ENCODE data around the gene FERMT1. TPM values are rescaled to one million over a fixed set of nuclear protein-coding genes. Genes with fewer than 3 reads are reported as not detected.

FERMT1 gene
- polyA plus RNA-seq, 1 donor (not counting 4 experiments of a cell fraction or from before 2014, with no cell fraction given) = 134 TPM

- FAIRE-seq = no peak
These were observed 11.8 kb upstream of the FERMT1 start for GRCh38 chr20:6134592-6134991.

GRCh38 chr20:6130045-6130444 lies 7.2 kb upstream of the FERMT1 start:
- Histone ChIP-seq H3K4me3 (ENCODE audit: control insufficient read depth in 2 of 3, extremely low read depth in 1 of 3, insufficient read depth in 2 of 3, low read depth in 1 of 3, low read length in 3 of 3) (no peak overlapping the region), H3K9ac (ENCODE audit: control insufficient read depth, extremely low read depth, insufficient read depth, low read length) (no peak overlapping the region), H3K27ac (ENCODE audit: control insufficient read depth, insufficient read depth, low read length) (no peak overlapping the region), H3K27me3 (ENCODE audit: control insufficient read depth, extremely low read depth, insufficient read depth, low read length) (no peaks in the 10 kb centered on the region), H3K9me3 (ENCODE audit: control insufficient read depth, low read depth, low read length) (no peaks in the 10 kb centered on the region), H3K4me2 (ENCODE audit: control insufficient read depth, extremely low read depth, insufficient read depth, low read depth, low read length) (no peak overlapping the region), H3K79me2 (ENCODE audit: control insufficient read depth, insufficient read depth, low read length) (no peaks in the 10 kb centered on the region), H3K4me1 (ENCODE audit: control insufficient read depth, extremely low read depth, insufficient read depth, low read length) (peaks cover 7% of the 10 kb centered on the region), H3K9me1 (ENCODE audit: control insufficient read depth, extremely low read depth, insufficient read depth, low read length) (no peaks in the 10 kb centered on the region), H3K36me3 (ENCODE audit: control insufficient read depth in 2 of 2, extremely low read depth in 1 of 2, insufficient read depth in 2 of 2, low read length in 2 of 2) (no peaks in the 10 kb centered on the region), H2AFZ (ENCODE audit: control insufficient read depth, low read length) (no peak overlapping the region), H4K20me1 (ENCODE audit: control insufficient read depth, extremely low read depth, insufficient read depth, low read length) (no peaks in the 10 kb centered on the region)
- dilution Hi-C loops (cut with MboI; ENCODE audit: extremely low pct_ligation_motif_present, low sequenced_read_pairs) = no loop called here
- FAIRE-seq (no peak), DNase-seq (ENCODE audit: low read depth, low spot score) (no peak)
- TF ChIP-seq EZH2 (IDR thresholded peaks at IDR 0.05; ENCODE audit: low read length) = no peak
- TF ChIP-seq, protein P1, sequence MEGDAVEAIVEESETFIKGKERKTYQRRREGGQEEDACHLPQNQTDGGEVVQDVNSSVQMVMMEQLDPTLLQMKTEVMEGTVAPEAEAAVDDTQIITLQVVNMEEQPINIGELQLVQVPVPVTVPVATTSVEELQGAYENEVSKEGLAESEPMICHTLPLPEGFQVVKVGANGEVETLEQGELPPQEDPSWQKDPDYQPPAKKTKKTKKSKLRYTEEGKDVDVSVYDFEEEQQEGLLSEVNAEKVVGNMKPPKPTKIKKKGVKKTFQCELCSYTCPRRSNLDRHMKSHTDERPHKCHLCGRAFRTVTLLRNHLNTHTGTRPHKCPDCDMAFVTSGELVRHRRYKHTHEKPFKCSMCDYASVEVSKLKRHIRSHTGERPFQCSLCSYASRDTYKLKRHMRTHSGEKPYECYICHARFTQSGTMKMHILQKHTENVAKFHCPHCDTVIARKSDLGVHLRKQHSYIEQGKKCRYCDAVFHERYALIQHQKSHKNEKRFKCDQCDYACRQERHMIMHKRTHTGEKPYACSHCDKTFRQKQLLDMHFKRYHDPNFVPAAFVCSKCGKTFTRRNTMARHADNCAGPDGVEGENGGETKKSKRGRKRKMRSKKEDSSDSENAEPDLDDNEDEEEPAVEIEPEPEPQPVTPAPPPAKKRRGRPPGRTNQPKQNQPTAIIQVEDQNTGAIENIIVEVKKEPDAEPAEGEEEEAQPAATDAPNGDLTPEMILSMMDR (optimal IDR thresholded peaks at IDR 0.05 in 1 of 3, IDR thresholded peaks at IDR 0.05 in 1 of 3, conservative IDR thresholded peaks at IDR 0.05 in 1 of 3; ENCODE audit: extremely low read depth in 1 of 3, insufficient read depth in 2 of 3, low read length in 3 of 3) = no peak

More at GRCh38 chr20:6134592-6134991, 11.8 kb upstream of the FERMT1 start:
- H3K9me3 ChIP-seq (ENCODE audit: control insufficient read depth, low read depth, low read length) = no peaks in the 10 kb centered on the region
- no peak for DNase-seq (ENCODE audit: low read depth, low spot score)
- H3K36me3 ChIP-seq (ENCODE audit: control insufficient read depth in 2 of 2, extremely low read depth in 1 of 2, insufficient read depth in 2 of 2, low read length in 2 of 2) = no peaks in the 10 kb centered on the region
- no peaks in the 10 kb centered on the region for H3K9me1 ChIP-seq (ENCODE audit: control insufficient read depth, extremely low read depth, insufficient read depth, low read length)
- no peak overlapping the region for H3K27ac ChIP-seq (ENCODE audit: control insufficient read depth, insufficient read depth, low read length)
- H3K4me1 ChIP-seq (ENCODE audit: control insufficient read depth, extremely low read depth, insufficient read depth, low read length) = no peaks in the 10 kb centered on the region
- no peaks in the 10 kb centered on the region for H4K20me1 ChIP-seq (ENCODE audit: control insufficient read depth, extremely low read depth, insufficient read depth, low read length)
- no peak overlapping the region for H3K4me2 ChIP-seq (ENCODE audit: control insufficient read depth, extremely low read depth, insufficient read depth, low read depth, low read length)
- no peak overlapping the region for H3K4me3 ChIP-seq (ENCODE audit: control insufficient read depth in 2 of 3, extremely low read depth in 1 of 3, insufficient read depth in 2 of 3, low read depth in 1 of 3, low read length in 3 of 3)
- no peak overlapping the region for H2AFZ ChIP-seq (ENCODE audit: control insufficient read depth, low read length)
- TF ChIP-seq, protein P1 (optimal IDR thresholded peaks at IDR 0.05 in 1 of 3, IDR thresholded peaks at IDR 0.05 in 1 of 3, conservative IDR thresholded peaks at IDR 0.05 in 1 of 3; ENCODE audit: extremely low read depth in 1 of 3, insufficient read depth in 2 of 3, low read length in 3 of 3) = no peak
- no peak for TF ChIP-seq EZH2 (IDR thresholded peaks at IDR 0.05; ENCODE audit: low read length)
- H3K27me3 ChIP-seq (ENCODE audit: control insufficient read depth, extremely low read depth, insufficient read depth, low read length) = no peaks in the 10 kb centered on the region
- no peaks in the 10 kb centered on the region for H3K79me2 ChIP-seq (ENCODE audit: control insufficient read depth, insufficient read depth, low read length)
- dilution Hi-C loops (cut with MboI; ENCODE audit: extremely low pct_ligation_motif_present, low sequenced_read_pairs) = no loop called here
- no peak overlapping the region for H3K9ac ChIP-seq (ENCODE audit: control insufficient read depth, extremely low read depth, insufficient read depth, low read length)

Measured in keratinocyte (primary cell).